NCI-H2196 (cell line): ENCODE data around the gene PLEKHA6.
A peak's percentile ranks its signal among the peaks of the same experiment; 100 is the strongest.

Source experiments
- DNase-seq: peaks from one replicate; lab custom pipeline; 2025; ENCODE audit not compliant: unreplicated experiment; lab: John Stamatoyannopoulos, UW

PLEKHA6 gene

DNA sequence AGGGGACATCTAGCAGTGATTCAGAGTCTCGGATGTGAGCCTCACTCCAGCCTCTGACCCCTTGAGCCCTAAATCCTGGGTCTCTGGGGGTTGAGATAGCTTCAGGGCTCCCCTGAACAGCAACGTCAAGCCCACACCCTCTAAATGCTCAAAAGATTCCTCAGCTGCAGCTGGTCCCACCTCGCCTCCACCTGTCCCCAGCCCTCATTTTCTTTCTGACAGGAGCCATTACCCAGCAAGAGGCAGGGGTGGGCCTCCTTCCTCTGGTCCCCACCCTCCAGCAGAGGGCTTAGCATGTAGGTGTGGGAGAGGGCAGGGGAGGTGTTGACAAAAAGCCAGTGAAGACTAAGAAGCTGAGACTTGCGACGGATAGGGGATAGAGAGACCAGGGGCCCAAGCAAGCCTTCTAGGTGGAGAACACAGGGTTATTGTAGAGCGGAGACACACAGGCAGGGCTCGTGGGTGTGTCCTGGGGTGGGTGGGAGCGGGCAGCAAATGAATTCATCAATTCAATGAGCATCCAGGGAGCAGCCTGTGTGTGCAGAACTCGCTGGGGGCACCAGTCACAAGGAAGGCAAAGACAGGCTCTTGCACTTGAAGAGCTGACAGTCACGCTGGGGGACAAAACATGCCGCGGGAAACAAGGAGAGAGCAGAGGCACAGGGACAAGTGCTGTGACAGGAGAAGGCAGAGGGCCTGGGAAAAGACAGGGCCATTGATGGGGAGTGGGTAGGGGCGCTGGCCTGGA, 97.0 kb downstream of the PLEKHA6 start:
- DNase-seq: no peak

DNA sequence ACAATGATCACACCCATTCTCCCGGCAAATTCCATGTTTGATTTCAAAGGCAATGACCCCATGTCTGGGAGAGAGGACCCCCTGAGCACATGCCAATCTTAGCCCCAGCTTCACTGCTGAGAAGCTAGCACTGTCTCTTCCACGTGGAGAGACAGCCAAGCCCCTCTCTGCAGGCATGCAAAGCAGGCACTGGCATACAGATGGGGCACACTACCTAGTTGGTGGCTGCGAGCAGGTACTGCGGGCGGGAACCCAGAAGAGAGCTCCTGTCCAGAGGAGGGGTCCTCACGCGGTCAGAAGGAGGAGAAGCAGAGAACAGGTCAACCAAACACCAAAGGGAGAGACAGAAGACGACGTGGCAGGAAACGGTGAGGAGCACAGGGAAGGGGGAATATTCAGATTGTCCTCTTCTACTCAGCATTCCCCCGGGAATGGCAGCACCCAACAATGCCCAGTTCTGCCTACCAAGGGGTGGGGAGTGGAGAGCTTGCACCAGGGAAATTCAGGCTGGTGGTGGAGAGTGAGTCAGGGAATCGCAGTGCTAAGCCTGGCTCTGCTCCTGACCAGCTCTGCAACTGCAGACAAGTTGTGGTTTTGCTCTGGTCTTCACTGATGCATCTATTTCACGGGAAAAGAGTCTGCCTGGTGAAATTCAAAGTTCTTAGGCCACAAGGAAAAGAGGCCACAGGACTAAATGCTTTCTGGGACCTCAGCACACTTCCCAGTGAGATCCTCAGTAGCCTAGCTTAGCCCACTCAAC, 97.8 kb downstream of the PLEKHA6 start:
- DNase-seq: no peak

DNA sequence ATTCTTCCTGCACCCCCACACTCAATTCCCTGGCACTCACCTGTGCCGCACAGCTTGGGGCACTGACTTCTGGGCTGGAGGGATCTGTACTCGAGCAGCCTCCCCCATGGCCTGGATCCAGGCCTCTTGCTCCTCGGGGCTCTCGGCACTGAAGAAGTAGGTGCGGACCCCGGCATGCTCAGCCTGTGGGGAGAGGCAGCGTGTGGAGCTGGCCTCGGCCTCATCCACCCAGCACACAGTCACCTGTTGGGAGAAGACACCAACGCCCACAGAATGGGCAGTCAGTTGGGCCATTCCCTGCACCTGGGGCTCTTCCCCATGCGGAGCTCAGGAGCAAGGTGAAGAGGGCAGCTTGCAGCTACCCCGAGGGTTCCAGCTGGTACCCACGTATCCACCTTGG, 98.5 kb downstream of the PLEKHA6 start:
- DNase-seq: no peak

DNA sequence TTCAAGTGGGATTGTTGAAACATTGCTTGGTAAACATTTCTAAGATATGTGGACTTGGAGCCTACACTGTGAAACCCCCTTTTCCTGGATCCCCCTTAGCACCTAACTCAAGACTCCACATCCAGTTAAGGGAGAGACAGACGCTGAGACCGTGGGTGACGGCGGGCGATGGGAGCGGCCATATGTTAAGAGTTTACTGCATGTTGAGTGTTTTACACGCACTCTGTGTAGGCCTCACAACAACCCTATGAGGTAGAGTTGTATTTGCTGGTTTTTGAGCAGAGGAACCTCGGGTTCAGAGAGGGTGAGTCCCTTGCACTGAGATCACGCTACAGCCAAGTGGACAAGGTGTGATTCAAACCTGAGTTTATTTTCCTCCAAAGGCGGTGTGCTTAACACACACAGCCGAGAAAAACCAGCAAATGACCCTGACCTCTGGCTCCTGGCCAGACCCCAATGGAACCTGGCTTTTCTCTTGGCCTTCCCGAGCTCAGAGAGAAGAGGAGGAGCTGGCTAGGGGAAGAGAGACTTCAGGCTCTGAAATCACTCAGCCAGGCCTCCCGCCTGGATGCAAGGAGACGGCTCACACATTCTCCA, 99.0 kb downstream of the PLEKHA6 start:
- DNase-seq: no peak

DNA sequence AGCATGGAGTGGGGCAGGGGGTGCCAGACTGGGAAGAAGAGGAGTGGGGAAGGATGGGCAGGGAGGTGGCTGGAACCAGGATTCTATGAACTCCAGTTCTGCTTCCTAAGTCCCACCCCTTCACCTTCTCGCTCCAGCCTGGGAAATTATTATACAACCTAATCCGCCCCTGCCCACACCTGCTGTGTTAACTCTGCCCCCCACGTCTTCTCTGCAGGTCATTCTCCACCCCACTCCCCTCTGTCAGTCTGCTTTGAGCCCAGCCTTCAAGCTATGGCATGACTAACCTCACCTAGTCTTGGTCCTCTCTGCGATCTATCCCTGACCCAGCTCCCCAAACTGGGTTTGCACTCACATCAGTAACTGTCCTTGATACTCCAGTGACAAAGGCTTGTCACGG, 99.9 kb downstream of the PLEKHA6 start:
- no peak for DNase-seq

DNA sequence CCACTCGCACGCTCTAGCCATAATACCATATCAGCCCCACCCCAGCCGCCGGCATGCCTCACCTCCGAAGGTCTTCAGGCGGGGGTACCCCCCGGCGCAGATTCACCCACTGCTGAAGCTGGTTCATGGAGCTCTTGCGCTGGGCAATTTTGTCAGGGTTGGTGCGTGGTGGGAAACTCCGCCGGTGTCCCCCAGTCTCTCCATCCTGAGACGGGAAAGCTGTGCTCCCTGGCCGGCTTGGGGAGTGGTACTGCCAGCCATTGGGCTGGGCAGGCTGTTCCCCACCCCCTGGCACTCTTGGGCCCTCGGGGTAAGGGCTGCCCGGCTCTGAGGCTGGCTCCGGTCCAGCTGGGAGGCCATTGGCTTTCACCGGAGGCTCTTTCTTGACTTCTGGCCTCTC, 100.5 kb downstream of the PLEKHA6 start:
- no peak for DNase-seq

DNA sequence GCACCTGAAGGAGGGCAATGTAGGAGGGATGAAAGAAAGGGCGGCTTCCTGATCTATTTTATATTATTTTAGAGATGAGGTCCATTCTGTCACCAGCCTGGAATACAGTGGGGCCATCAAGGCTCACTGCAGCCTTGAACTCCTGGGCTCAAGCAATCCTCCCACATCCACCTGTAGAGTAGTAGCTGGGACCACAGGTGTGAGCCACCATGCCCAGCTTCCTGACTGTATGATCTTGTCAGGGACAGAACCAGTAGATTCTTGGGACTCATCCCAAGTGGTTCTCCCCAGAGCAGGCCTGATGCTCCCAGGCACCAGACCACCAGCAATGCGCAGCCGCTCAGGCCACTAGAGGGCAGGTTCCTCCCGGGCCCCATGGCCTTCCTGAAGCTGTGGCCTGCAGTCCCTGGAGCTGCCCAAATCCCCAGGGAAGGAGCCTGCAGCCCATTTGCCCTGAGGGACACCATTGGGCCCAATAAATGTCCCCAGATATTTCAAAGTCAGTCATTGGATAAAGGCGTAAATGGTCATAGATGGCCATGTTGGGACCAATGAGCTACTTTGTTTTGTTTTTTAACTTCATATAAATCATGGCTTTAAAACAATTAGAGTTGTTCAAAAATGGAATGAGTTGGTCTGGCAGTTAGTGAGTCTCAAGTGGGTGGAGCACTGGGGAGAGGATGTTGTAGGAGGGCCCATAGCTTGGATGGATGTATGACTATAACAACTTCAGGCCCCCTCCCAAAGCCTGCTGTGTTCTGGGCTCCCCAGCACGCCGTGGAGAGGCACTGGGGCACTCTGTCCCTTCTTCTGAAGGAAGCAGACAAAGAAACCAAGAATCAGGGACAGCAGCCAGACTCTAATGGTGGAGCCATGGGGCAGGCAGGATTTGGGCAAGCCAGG, 101.3 kb downstream of the PLEKHA6 start:
- peak; percentile 52 for DNase-seq

DNA sequence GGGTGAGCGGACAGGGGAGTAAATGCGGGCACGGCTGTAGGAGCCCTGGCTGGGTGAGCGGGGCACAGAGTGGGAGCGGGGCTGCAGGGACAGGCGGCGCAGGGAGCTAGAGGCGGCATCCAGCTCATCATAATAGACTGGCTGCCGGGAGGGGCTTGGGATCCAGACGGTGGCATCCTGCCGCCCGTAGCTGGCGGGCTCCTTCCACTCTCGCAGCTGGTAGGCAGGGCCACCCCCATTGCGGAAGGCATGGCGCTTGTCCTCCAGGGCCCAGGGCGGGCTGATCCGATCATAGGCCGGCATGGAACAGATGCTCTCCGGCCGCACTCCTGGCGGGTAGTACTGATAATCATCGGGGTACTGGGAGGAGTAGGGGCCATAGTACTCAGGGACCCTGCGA, 102.3 kb downstream of the PLEKHA6 start:
- DNase-seq: no peak

DNA sequence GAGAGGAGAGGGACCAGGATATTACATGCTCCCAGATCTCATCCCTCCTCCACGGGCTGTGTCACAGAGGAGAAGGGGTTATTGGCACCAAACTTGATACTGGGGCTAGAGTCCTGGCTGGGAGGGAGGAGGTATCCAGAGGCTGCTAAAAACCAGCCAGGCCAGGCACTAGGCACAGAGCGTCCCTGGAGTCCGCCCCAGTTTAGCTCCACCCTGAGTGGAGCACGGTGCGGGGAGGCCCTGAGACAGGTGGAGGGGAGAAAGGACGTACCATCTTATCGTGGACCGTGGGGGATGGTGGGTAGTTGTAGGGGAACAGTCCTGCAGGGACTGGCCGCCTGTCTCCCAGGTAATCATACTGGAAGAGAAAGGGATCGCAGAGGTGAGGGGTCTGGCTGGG, 103.2 kb downstream of the PLEKHA6 start:
- DNase-seq: no peak

DNA sequence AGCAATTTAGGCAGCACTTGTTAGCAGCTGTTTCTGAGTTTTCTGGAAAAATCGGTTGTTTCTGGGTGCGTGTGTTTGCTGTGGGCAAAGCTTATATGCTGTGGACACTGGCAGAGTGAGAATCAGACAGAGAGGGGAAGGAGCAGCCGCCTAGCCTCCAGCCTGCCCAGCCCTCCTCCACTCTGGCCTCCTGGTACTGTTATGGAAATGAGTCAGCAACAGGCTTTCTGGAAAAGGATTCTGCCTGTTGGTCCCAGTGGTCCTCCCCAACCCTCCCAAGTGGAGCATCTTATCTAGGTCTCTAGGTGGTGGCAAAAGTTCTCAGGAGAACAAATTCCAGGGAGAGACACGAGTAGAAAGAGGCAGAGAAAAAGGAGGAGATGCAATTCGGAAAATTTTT, 103.8 kb downstream of the PLEKHA6 start:
- no peak for DNase-seq

DNA sequence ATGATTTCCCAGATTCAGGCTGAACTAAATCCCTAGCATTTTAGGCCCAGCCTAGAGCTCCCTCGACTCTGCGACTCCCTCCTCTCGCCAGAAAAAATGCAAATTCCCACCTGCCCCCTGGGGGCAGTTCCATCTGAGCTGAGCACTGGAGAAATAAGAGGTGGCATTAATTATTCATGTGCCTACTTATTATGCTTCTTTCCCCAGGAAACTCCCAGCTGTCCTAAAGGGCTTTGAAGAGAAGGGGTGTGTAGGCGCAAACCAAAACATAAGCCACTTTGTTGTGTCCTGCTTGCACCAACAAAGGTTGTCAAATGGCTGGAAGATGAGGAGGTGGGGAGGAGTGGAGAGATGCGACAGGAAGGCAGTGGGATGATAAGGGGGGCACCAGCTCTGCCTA, 104.5 kb downstream of the PLEKHA6 start:
- DNase-seq: no peak

DNA sequence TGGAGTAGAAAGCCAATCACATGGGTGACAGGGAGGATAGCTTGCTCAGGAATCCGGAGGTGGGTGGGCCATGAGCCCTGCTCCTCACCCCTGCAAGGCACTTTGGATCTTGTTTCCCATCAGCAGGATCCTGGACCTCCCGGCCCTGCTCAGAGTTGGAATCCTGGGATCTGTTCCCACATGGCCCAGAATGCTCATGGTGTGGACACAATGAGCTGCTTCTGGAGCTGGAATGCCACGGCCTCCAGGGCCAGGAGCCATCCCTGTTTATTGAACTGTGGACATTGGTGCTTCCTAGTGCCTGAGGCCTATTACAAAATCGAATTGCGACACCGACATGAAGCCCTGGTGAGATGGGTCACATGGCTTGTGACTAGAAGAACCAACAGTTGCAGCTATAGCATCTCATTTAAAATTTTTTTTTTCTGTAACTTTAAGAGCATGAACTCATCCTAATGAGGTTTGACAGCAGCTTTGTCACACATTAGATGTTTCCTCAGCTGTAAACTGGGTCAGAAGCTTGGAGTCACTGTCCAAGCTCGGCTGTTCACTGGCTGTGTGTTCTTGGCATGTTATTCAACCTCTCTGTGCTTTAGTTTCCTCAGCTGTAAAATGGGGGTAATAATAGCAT, 105.6 kb downstream of the PLEKHA6 start:
- DNase-seq: no peak

DNA sequence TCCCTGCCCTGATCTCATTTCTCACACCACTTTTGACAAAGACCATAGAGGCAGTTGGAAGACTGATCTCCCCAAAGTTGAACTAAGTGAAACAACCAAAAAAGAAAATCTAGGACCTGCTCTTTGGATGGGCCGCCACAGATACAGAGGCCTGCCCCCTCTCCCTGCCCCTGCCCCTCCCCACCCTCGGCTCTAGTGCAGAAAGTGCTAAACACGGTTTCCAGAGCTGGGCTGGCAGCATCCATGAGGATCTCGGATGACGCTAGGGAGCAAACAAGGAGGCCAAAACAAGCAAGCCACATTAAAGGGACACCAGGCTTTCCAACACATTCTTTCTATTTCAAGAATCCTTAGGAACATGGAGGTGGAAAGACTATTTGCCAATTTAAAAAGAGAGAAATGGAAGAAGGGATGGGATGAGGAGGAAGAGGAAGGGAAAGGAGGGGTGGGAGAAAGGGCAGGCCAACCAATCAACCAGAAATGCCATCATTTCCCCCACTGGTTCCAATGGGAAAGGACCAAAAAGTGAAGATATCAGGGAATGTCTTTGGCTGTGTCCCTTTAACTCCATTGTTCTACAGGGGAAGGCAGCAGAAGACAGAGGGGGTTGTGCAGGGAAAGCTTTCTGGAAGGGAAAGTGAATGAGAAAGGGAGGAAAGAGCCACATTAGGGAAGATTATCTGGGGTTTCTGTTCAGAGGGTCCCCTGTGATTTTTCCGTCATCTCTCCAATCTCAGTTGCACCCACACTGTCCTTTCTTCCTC, 107.6 kb downstream of the PLEKHA6 start:
- DNase-seq: no peak

DNA sequence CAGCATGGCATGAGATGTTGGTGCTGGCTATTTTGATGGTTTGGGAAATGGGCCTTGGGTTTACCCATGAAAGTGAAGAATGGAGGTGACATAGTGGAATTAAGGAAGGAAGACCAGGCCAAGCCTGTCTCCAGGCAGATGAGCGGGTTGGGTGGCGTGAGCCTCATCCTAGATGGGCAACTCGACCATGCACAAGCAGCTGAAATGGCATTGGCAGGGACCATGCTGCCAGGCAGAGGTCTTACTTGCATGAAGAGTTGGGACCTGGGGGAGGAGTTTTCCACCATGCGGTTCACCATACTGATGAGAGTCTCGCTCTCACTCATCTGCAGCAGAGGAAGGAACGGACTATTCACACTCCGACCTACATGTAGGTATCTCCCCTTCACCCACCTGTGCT, 108.4 kb downstream of the PLEKHA6 start:
- no peak for DNase-seq

DNA sequence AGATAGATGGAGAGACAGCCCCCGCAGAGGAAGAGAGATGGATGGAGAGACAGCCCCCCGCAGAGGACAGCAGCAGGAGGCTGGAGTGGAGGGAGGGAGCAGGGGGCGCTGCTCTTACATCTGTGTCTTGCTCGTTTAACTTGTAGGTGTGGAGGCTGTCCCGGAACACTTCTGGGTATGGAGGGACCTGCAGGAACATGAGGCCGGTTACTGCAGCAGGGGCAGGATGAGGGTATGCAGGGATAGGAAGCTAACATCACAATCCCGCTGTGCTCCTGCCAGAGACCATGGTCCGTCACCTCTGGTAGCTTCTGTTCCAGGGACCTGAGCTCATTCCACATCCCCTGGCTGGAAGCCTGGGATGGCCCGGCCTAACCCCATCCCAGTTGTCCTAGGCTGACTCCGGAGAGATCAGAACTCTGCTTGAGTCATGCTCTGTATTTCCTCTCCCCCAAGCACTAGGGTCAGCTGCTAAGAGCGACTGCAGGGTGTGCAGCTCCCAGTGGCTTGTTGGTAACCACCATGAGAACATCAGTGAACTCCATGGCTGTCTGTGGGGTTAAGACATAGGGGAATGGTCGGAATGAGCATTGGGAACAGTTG, 109.2 kb downstream of the PLEKHA6 start:
- DNase-seq: no peak

DNA sequence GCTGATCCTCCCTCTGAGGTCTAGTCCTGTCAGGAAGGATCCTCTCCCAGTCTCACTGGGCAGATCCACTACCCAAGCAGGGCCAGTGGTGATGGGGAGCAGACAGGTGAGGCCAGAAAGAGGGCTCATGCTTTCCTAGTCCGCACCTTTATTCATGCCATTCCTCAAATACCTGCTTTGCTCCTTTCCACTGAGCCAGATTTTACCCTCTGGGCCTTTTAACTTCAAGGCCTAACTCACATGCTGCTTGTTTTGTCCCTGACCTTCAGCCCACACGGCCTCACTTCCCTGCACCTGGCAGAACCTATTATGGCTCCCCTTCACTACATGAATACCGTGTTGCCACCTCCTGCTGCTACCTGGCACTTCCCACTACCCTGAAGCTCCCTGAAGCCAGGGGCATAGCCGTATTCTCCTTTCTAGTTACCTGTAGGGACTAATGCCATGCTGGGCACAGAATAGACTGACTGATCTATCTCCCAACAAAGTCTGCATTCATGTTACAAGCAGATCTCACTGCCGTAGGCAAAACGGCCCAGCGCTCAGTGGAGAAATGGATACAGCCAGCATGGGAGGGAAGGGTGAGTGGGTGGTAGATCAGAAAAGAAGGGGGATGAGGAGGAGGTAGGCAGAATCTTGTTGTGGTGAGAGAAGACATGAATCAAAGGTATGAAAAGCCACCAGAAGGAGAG, 109.8 kb downstream of the PLEKHA6 start:
- no peak for DNase-seq

DNA sequence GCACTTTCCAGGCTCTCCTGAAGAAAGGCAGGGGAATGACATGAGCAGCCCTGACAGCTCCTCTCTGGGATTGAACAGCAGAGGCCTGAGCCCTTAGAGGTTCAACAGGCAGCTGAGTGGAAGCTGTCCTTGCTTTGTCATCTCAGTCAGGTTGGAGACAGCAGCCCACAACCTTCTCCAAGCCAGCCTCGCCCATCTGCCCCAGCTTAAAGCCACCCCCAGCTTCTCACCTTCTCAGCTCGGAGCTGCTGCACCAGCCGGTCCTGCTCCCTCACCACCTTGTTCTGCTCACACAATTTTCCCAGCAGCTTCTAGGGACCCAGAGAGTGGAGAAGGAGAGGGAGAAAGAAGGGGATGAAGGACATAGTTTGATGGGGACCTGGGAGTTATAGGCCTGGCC, 110.8 kb downstream of the PLEKHA6 start:
- no peak for DNase-seq

DNA sequence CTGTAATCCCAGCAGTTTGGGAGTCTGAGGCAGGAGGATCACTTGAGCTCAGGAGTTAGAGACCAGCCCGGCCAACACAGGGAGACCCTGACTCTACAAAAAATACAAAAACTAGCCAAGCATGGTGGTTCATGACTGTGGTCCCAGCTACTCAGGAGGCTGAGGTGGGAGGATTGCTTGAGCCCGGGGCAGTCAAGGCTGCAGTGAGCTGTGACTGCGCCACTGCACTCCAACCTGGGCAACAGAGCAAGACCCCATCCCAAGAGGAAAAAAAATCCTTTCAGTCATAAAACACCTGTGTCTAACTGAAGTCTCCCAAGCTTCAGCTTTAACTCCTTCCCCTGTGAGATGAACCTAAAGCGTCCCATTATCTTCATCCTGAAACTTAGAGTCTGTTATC, 112.9 kb downstream of the PLEKHA6 start:
- DNase-seq: no peak

DNA sequence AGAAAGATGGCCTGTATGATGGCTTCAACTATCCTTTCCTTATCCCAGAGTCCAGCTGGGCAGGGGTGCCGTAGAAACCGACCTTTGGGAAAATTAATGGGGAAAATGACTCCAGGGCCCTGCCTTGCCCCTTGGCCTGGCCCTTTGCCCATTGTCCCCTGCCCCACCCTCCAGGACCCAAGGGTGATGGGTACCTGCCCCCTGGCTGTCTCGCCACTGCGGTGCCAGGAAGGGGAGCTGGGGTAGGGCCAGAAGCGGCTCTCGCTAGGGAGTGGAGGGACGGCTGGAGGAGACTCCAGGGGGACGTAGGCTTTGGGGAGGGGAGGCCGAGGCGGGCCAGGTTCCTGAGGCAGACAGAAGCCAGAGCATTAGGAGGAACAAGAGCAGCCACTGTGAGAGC, 116.8 kb downstream of the PLEKHA6 start:
- no peak for DNase-seq
